Lower leg skin (tissue), 4 donors: ENCODE measurements around the gene LMAN2. TPM values are rescaled to one million over a fixed set of nuclear protein-coding genes. Genes with fewer than 3 reads are reported as not detected.
A peak's percentile ranks its signal among the peaks of the same experiment; 100 is the strongest.

Experiments
- DNase-seq, 2 donors: peaks; one replicate each; pipeline ENCODE4 v3.0.0-alpha.2; 2019; ENCODE audit warnings: low spot score in 2 of 2
- H3K4me3 ChIP-seq: fragments of 200-600 bp; sonication (generic); 2 replicates; pipeline ENCODE4 v1.5.1; 2017; ENCODE audit warnings: mild to moderate bottlenecking, low read depth; ENCODE audit not compliant: poor library complexity, severe bottlenecking
- POLR2A ChIP-seq, 2 donors: fragments of 450-650 bp; IDR thresholded peaks; one replicate each; pipeline ENCODE4 v1.6.1; 2016 to 2017; ENCODE audit warnings: antibody characterized with exemption in 2 of 2, mild to moderate bottlenecking in 1 of 2, moderate library complexity in 1 of 2
- WGBS, 2 donors: methylation state at CpG; one replicate each; pipeline ENCODE4 v1.1.5; 2018; 5-methylcytosine and 5-hydroxymethylcytosine counted together
- intact Hi-C: fragments of 100-400 bp; cut with DNase I; formaldehyde crosslinking; loops from one replicate; pipeline ENCODE4 v1.15.0; 2023; ENCODE audit warnings: low total_unique reads
- total RNA-seq, 4 donors: library from RNA; depleted of rRNA; stranded (reverse); fragments of >200 nt; gene quantifications; one replicate each; pipeline ENCODE4 v1.1.0, GENCODE V29; 2016
- TF ChIP-seq, protein P1 (sequence below), 3 donors: fragments of 450-650 bp; IDR thresholded peaks; one replicate each; pipeline ENCODE4 v1.5.1; 2016; ENCODE audit warnings: antibody characterized with exemption in 3 of 3, mild to moderate bottlenecking in 3 of 3, moderate library complexity in 2 of 3

Gene LMAN2
- total RNA-seq, 4 donors from 2014 or later, result 139 to 191 (median 166) TPM

DNA sequence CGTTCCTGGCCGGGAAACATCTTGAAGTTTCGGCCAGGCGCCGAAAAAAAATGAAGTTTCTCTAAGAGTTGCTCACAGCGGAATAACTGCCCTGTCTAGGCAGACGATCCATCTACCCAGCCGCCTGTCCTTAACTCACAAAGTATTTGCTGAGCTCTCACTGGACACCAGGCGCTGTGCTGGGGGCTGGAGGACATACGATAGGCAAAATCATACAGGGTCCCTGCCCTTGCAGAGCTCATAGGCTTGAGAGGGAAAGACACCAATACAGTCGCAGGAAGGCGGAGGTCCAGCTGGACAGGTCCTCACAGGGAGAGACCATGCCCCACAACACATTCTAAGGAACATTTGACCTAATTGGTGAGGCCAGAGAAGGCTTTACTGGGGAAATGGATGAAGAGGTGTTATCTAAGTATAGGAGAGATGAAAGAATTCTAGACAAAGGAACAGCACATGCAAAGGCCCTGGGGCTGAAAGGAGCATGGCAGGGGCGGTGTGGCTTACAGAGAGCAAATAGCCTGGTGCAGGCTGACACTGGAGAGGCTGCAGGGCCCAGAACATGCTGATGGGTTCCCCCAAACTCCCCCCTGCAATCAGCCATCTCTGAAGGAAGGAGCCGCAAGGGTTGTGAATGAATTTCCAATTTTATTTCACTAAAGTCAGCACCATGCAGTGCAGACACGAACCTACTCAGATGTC lies 37.8 kb downstream of the LMAN2 start:
- DNase-seq, result no peak
- no peak overlapping the region for H3K4me3 ChIP-seq
- 93 to 95% methylated on average over 15 of the region's 15 CpGs for WGBS, 2 donors
- intact Hi-C loops, result loop anchor here (10.0 kb wide), 1 partner anchor 141 kb away; no protein-coding TSS in a partner anchor
- TF ChIP-seq POLR2A (IDR thresholded peaks at IDR 0.05), result no peak
- TF ChIP-seq, protein P1, sequence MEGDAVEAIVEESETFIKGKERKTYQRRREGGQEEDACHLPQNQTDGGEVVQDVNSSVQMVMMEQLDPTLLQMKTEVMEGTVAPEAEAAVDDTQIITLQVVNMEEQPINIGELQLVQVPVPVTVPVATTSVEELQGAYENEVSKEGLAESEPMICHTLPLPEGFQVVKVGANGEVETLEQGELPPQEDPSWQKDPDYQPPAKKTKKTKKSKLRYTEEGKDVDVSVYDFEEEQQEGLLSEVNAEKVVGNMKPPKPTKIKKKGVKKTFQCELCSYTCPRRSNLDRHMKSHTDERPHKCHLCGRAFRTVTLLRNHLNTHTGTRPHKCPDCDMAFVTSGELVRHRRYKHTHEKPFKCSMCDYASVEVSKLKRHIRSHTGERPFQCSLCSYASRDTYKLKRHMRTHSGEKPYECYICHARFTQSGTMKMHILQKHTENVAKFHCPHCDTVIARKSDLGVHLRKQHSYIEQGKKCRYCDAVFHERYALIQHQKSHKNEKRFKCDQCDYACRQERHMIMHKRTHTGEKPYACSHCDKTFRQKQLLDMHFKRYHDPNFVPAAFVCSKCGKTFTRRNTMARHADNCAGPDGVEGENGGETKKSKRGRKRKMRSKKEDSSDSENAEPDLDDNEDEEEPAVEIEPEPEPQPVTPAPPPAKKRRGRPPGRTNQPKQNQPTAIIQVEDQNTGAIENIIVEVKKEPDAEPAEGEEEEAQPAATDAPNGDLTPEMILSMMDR (IDR thresholded peaks at IDR 0.05), result no peak

DNA sequence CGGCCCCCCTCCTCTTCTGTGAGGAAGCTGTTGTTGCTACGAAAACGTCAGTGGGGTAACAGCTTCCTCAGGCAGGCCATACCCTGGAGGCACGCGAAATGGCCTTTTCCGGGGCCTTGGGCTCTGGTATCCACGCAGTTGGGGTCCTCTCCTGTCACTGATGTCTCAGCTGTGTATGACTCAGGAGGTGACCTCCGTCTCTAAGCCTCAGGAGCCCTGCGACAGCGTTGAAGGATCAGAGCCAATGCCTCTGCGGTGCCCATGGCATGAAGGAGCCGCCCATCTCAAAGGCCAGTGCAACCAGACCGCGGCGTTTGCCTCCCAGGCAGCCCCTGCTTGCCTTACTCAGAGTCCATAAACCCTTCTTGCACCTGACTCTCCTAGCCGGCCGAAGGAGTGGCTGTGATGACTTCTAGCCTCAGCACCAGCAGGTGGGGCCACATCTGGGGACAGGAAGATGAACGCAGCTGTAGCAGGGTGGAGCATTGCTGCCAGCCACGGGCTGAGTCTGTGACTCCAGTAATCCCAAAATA lies 38.8 kb downstream of the LMAN2 start:
- 1 to 10% methylated on average over 18 to 19 of the region's 19 CpGs for WGBS, 2 donors
- TF ChIP-seq, protein P1 (IDR thresholded peaks at IDR 0.05), result no peak
- TF ChIP-seq POLR2A (IDR thresholded peaks at IDR 0.05), result no peak
- intact Hi-C loops, result loop anchor here (10.0 kb wide), 1 partner anchor 142 kb away; no protein-coding TSS in a partner anchor
- DNase-seq, result no peak
- no peak overlapping the region for H3K4me3 ChIP-seq

DNA sequence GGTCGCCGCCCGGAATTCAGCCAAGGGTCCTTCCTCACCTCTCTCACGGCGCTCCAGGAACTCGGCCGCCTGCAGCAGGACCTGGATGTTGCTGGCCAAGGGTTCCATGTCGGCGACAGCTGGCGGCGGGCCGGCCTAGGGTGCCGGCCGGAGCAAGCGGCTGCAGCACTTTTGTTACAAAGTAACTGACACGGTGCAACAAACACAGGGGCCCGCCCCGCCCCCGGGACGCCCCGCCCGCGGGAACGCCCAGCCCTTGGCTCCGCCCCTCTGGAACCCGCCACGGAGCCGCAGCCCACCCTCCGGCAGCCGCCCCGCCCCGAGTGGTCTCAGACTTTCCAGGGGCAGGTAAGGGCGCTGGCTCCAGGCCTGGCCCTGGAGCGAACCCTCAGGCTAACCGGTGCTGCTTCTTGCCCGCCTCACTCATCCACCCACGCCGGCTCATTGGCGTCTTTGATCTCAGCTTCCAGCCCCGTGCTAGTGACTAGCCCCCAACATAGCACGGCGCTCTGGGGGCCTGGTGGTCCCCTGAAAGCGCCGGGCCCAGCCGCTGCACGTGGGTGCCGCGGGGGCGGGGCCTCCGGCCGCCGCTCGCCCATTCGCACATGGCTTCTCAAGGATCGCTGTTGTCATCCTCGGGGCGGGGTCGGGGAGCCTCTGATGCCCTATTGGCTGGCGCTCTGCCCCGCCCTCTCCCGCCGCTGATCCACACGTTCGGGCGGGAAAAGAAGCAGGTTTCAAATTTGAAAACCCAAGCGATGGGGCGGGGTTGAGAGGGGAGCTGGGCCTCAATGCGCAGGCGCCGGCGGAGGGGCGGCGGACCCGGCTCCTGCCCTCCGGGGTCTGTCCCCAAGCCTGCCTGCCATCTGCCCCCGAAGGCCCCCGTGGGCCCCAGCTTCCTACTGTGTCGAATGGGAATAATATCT lies 39.5 kb downstream of the LMAN2 start, which contains the start of gene MXD3:
Gene MXD3, minus strand, starts transcription at position 176 of the 926 bp plus-strand sequence. Its CDS starts 68 bp downstream, at position 108.
- WGBS, 2 donors, result 1% methylated on average over 19 to 45 of the region's 78 CpGs
- H3K4me3 ChIP-seq, result peak within 1 kb of the TSS; percentile 34
- no peak for TF ChIP-seq POLR2A (IDR thresholded peaks at IDR 0.05)
- TF ChIP-seq, protein P1 (IDR thresholded peaks at IDR 0.05), result no peak
- peak; percentile 96 to 99 for DNase-seq
- intact Hi-C loops, result loop anchor here (10.0 kb wide), 1 partner anchor 143 kb away; no protein-coding TSS in a partner anchor

DNA sequence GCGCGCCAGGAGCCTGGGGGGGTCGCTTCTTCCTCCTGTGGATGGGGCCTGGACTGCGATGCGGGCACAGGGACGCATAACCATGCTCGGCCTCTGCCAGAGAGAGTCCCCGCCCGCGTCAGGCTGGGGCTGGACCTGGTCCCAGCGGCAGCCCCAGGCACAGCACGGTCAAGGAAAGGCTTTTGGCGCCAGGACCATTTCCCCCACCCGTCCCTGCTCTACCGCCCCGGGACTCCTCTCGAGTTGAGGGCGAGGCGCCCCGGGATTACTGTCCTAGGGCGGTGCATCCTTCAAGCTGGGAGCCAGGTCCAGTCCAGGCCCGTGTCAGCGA lies 40.1 kb downstream of the LMAN2 start:
- peak overlapping the region; percentile 34 for H3K4me3 ChIP-seq
- intact Hi-C loops, result loop anchor here (10.0 kb wide), 1 partner anchor 143 kb away; no protein-coding TSS in a partner anchor
- 0 to 7% methylated on average over 7 to 17 of the region's 23 CpGs for WGBS, 2 donors
- TF ChIP-seq, protein P1 (IDR thresholded peaks at IDR 0.05), result no peak
- no peak for TF ChIP-seq POLR2A (IDR thresholded peaks at IDR 0.05)
- DNase-seq, result peak in 1 of 2 donors; percentile 85

DNA sequence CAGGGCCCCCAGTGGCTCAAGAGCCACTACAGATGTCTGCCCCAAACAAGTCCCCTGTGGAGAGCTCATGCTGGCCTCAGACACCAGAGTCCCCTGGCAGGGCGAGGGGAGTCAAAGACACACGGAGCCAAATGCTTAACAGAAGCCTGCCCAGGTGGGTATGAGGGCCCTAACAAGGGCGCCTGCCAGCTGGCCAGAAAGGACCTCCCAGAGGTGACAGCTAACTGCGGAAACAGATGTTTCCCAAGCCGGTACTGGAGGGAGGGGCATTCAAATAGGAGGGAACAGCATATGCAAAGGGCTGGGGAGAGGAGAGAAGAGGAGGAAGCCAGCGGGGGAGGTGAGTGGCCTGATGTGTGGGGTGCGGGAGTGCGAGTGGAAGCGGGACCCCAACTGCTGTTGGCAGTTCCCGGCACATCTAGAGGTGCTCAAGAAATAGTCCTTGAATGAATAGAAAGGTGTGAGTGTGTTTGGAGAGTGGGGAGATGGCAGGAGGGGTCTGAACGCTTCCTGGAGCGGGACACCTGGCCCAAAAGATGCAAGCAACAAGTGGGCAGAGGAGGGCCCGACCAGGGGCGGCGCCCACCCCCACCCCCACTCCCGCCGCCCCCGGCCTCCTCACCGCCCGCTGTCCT lies 40.6 kb downstream of the LMAN2 start:
- intact Hi-C loops, result loop anchor here (10.0 kb wide), 1 partner anchor 144 kb away; no protein-coding TSS in a partner anchor
- DNase-seq, result peak in 1 of 2 donors; percentile 86
- H3K4me3 ChIP-seq, result no peak overlapping the region
- no peak for TF ChIP-seq POLR2A (IDR thresholded peaks at IDR 0.05)
- TF ChIP-seq, protein P1 (IDR thresholded peaks at IDR 0.05), result no peak
- WGBS, 2 donors, result 17 to 22% methylated on average over 19 to 20 of the region's 20 CpGs
